Activated CD8-positive, alpha-beta T cell treated with anti-CD3 and anti-CD28 coated beads for 36 hours (primary cell): Measurements from ENCODE around the gene SPACA6. TPM values are rescaled to one million over a fixed set of nuclear protein-coding genes. Genes with fewer than 3 reads are reported as not detected.
A peak's percentile ranks its signal among the peaks of the same experiment; 100 is the strongest.

Source experiments
- ATAC-seq: fragments of 200-7000 bp; cut with Tn5 transposase; one replicate; pipeline ENCODE4 v1.10.0; 2021; ENCODE audit warnings: mild to moderate bottlenecking, moderate library complexity
- CTCF ChIA-PET: fragments of 350-600 bp; sonication (Branson Sonifier 250); formaldehyde crosslinking; loops from one replicate; lab custom pipeline; 2021; ENCODE audit warnings: antibody characterized with exemption; lab: Charles Lee
- POLR2A ChIA-PET: fragments of 350-600 bp; sonication (Branson Sonifier 250); formaldehyde crosslinking; loops from one replicate; lab custom pipeline; 2021; ENCODE audit warnings: antibody characterized with exemption; lab: Charles Lee
- DNase-seq: peaks from one replicate; pipeline ENCODE4 v3.0.0-alpha.2; 2020
- H3K27ac Mint-ChIP-seq: one replicate; pipeline ENCODE4 v1.8.0; 2021; ENCODE audit warnings: mild to moderate bottlenecking, mixed read lengths
- H3K27me3 Mint-ChIP-seq: one replicate; pipeline ENCODE4 v1.8.0; 2021; ENCODE audit warnings: mixed read lengths
- H3K36me3 Mint-ChIP-seq: one replicate; pipeline ENCODE4 v1.8.0; 2021; ENCODE audit warnings: low read depth, mixed read lengths
- H3K4me1 Mint-ChIP-seq: one replicate; pipeline ENCODE4 v1.8.0; 2021; ENCODE audit warnings: low read depth, mixed read lengths
- H3K4me3 Mint-ChIP-seq: one replicate; pipeline ENCODE4 v1.8.0; 2021; ENCODE audit warnings: mild to moderate bottlenecking, moderate library complexity, mixed read lengths
- H3K9me3 Mint-ChIP-seq: one replicate; pipeline ENCODE4 v1.8.0; 2021; ENCODE audit warnings: mixed read lengths
- CTCF ChIP-seq: fragments of 200-600 bp; IDR thresholded peaks from one replicate; pipeline ENCODE4 v1.8.0; 2022; ENCODE audit warnings: antibody characterized with exemption, mild to moderate bottlenecking
- intact Hi-C: fragments of 100-400 bp; cut with micrococcal nuclease; formaldehyde crosslinking; loops from one replicate; pipeline ENCODE4 v1.10.0; 2022
- microRNA-seq: library from miRNA; unstranded; fragments of <30 nt; microRNA quantifications from one replicate; pipeline ENCODE4 v1.2.0, GENCODE V29; 2022; ENCODE audit warnings: borderline microRNAs expressed, borderline replicate concordance
- total RNA-seq, 2 experiments: library from RNA; stranded (reverse); gene quantifications; one replicate each; pipeline ENCODE4 v1.2.3, GENCODE V29; 2021

SPACA6 gene
- total RNA-seq, 2 experiments from 2014 or later: 2.4 to 4.6 TPM

GRCh38 chr19:51751655-51752054 is 58.5 kb downstream of the SPACA6 start, which contains the start of gene FPR1:
Gene FPR1 (minus strand): TSS chr19:51751878. CDS start chr19:51746994, 4,884 bp downstream.
- Mint-ChIP-seq H3K27me3 (peaks cover 4% of the 10 kb centered on the region), H3K4me1 (no peaks in the 10 kb centered on the region), H3K27ac (no peak within 1 kb of the TSS), H3K36me3 (no peaks in the 10 kb centered on the region), H3K4me3 (no peak within 1 kb of the TSS), H3K9me3 (peaks cover 3% of the 10 kb centered on the region)
- no peak for DNase-seq
- intact Hi-C loops: no loop called here
- ChIA-PET CTCF (interaction anchor here (0.7 to 1.1 kb wide), 2 partner anchors 26 to 94 kb away, joined by 3 to 4 read pairs; no protein-coding TSS in a partner anchor), POLR2A (no interaction called here)
- no peak for TF ChIP-seq CTCF
- no peak for ATAC-seq

- H3K27ac Mint-ChIP-seq: no peak overlapping the region
- H3K4me3 Mint-ChIP-seq: no peak overlapping the region
- POLR2A ChIA-PET: no interaction called here
- CTCF ChIA-PET: no interaction called here
- H3K4me1 Mint-ChIP-seq: no peaks in the 10 kb centered on the region
- DNase-seq (no peak), ATAC-seq (no peak)
- no peaks in the 10 kb centered on the region for H3K36me3 Mint-ChIP-seq
- peaks cover 4% of the 10 kb centered on the region for H3K27me3 Mint-ChIP-seq
- peaks cover 3% of the 10 kb centered on the region for H3K9me3 Mint-ChIP-seq
- TF ChIP-seq CTCF: no peak
- intact Hi-C loops: no loop called here
Measured at GRCh38 chr19:51754109-51754508, 61.0 kb downstream of the SPACA6 start.

- CTCF ChIA-PET: no interaction called here
- POLR2A ChIA-PET: no interaction called here
- peaks cover 4% of the 10 kb centered on the region for H3K27me3 Mint-ChIP-seq
Measured at GRCh38 chr19:51754770-51755169, 61.6 kb downstream of the SPACA6 start.

More at GRCh38 chr19:51754770-51755169, 61.6 kb downstream of the SPACA6 start:
- H3K27ac Mint-ChIP-seq: no peak overlapping the region
- DNase-seq (no peak), ATAC-seq (no peak)
- H3K4me3 Mint-ChIP-seq: no peak overlapping the region
- H3K9me3 Mint-ChIP-seq: peaks cover 3% of the 10 kb centered on the region
- intact Hi-C loops: no loop called here
- no peaks in the 10 kb centered on the region for H3K4me1 Mint-ChIP-seq
- TF ChIP-seq CTCF: no peak
- H3K36me3 Mint-ChIP-seq: no peaks in the 10 kb centered on the region

Small RNA genes lying within 50 kb of the gene (microRNA-seq; reads per million reads assigned to microRNA genes)
- 142 reads per million, percentile 71 among the genes with 10 or more reads in this experiment for gene MIR125A
- 71.8 reads per million, percentile 64 among the genes with 10 or more reads in this experiment for gene MIR99B
- 152 reads per million, percentile 73 among the genes with 10 or more reads in this experiment for gene MIRLET7E

Other genes with a start within 250 kb of the SPACA6 start
- gene SIGLEC8, start 234.9 kb upstream of the SPACA6 start, total RNA-seq: not detected
- not detected for gene CEACAM18, start 214.8 kb upstream of the SPACA6 start, total RNA-seq
- under 1 TPM; 0.34 to 0.43 TPM for gene SIGLEC12, start 191.5 kb upstream of the SPACA6 start, total RNA-seq
- gene SIGLEC6, start 161.7 kb upstream of the SPACA6 start, total RNA-seq: not detected
- gene ZNF175, start 122.0 kb upstream of the SPACA6 start, total RNA-seq: 1 to 10 TPM; 6.6 to 8.0 TPM
- not detected for gene SIGLEC5, start 62.9 kb upstream of the SPACA6 start, total RNA-seq
- not detected for gene SIGLEC14, start 46.5 kb upstream of the SPACA6 start, total RNA-seq
- gene HAS1, start 30.7 kb downstream of the SPACA6 start, total RNA-seq: not detected
- gene FPR1, start 58.5 kb downstream of the SPACA6 start, total RNA-seq: not detected
- gene FPR2, start 67.8 kb downstream of the SPACA6 start, total RNA-seq: not detected
- gene FPR3, start 101.8 kb downstream of the SPACA6 start, total RNA-seq: not detected
- 1 to 10 TPM; 5.0 to 5.7 TPM for gene ZNF577, start 194.6 kb downstream of the SPACA6 start, total RNA-seq
- gene ZNF649, start 211.7 kb downstream of the SPACA6 start, total RNA-seq: 10 to 100 TPM in 1 of 2 experiments, 1 to 10 TPM in 1; 8.6 to 10.7 TPM
- 1 to 10 TPM; 3.2 to 3.5 TPM for gene ZNF613, start 234.1 kb downstream of the SPACA6 start, total RNA-seq